HEK293T (cell line): Measurements from ENCODE around the gene PSMA4.

Source experiments
- BHLHE40 ChIP-seq: fragments of 450-650 bp; IDR thresholded peaks from 2 replicates; pipeline ENCODE4 v1.6.1; 2016; ENCODE audit warnings: mild to moderate bottlenecking, moderate library complexity, borderline replicate concordance
- FOXA1 ChIP-seq: fragments of 450-650 bp; IDR thresholded peaks from 2 replicates; pipeline ENCODE4 v1.6.1; 2016; ENCODE audit warnings: mild to moderate bottlenecking
- FOXK2 ChIP-seq: fragments of 450-650 bp; IDR thresholded peaks from 2 replicates; pipeline ENCODE4 v1.6.1; 2016; ENCODE audit warnings: mild to moderate bottlenecking
- FOXM1 ChIP-seq: fragments of 450-650 bp; IDR thresholded peaks from 2 replicates; pipeline ENCODE4 v1.6.1; 2017; ENCODE audit warnings: mild to moderate bottlenecking, borderline replicate concordance
- LEF1 ChIP-seq: fragments of 450-650 bp; IDR thresholded peaks from 2 replicates; pipeline ENCODE4 v1.6.1; 2017; ENCODE audit warnings: mild to moderate bottlenecking, borderline replicate concordance
- SP1 ChIP-seq: fragments of 450-650 bp; IDR thresholded peaks from 2 replicates; pipeline ENCODE4 v1.6.1; 2017
- SUZ12 ChIP-seq: fragments of 450-650 bp; IDR thresholded peaks from 2 replicates; pipeline ENCODE4 v1.6.1; 2016; ENCODE audit warnings: mild to moderate bottlenecking
- TARDBP ChIP-seq: fragments of 450-650 bp; IDR thresholded peaks from 2 replicates; pipeline ENCODE4 v1.6.1; 2016

DNA sequence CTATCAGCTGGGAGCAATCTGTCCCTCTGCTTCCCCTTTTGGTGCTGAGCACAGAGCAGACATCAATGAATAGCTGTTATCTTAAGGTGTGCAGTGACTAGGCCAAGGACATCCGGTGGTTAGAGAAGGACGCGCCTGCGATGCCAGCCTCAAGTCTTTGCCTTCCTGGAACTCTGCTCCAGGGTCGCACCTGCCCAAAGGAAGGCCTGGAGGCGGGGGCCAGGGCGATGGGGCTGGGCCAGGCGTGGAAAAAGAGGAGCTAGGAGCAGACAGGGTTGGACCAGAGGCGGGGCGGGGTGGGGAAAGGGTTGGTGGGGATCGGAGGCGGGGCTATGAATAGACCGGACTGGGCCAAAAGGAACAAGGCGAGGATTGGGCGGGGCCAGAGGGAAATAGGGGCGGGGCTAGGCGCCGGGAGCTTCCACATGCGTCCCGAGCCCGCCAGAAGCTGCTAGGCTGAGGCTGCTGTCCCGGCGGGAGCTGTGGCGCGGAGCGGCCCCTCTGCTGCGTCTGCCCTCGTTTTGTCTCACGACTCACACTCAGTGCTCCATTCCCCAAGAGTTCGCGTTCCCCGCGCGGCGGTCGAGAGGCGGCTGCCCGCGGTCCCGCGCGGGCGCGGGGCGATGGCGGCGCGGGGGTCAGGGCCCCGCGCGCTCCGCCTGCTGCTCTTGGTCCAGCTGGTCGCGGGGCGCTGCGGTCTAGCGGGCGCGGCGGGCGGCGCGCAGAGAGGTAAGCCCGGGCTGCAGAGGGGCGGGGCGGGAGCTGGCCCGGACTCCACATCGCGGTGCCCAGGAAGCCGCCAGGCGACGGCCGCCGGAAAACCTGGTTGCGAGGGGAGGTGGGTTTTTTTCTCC lies 25.1 kb downstream of the PSMA4 start, which contains the start of gene CHRNA5:
- TF ChIP-seq LEF1 (peak; percentile 30; the same call in 1 of the 2 replicates), SUZ12 (no peak), FOXK2 (no peak), SP1 (no peak), BHLHE40 (no peak), FOXM1 (0 out of 2 replicates have a peak, but pooled peaks have one; percentile 26), FOXA1 (no peak), TARDBP (no peak)
